Pancreas (tissue), 10 donors: ENCODE measurements around the gene VSIG10L2. TPM values are rescaled to one million over a fixed set of nuclear protein-coding genes. Genes with fewer than 3 reads are reported as not detected.

Source experiments
- ATAC-seq, 4 donors: fragments of 200-7000 bp; cut with Tn5 transposase; one replicate each; pipeline versions ENCODE4 v1.8.0 to v1.9.1; 2020; ENCODE audit warnings: mild to moderate bottlenecking in 4 of 4, moderate library complexity in 4 of 4
- DNase-seq, 6 donors: peaks; one replicate each; pipeline ENCODE4 v3.0.0-alpha.2; 2020
- FAIRE-seq: peaks from 2 replicates; lab custom pipeline; 2012; peaks lifted over from hg19 to GRCh38; lab: Jason Lieb, UNC
- H3K27ac ChIP-seq, 4 donors: fragments of 200-600 bp; sonication (generic); 1 replicate in 3 of 4; 2 replicates in 1 of 4; pipeline versions ENCODE4 v1.5.0 to v1.8.0; 2020
- H3K27me3 ChIP-seq, 4 donors: fragments of 200-600 bp; one replicate each; pipeline ENCODE4 v1.8.0; 2021
- H3K36me3 ChIP-seq, 3 donors: fragments of 200-600 bp; sonication (generic) in 1 of 3; one replicate each; pipeline versions ENCODE4 v1.5.0 to v1.8.0; 2020 to 2021
- H3K4me1 ChIP-seq, 3 donors: fragments of 200-600 bp; one replicate each; pipeline ENCODE4 v1.8.0; 2021
- H3K4me3 ChIP-seq, 4 donors: fragments of 200-600 bp; sonication (generic) in 2 of 4; one replicate each; pipeline versions ENCODE4 v1.5.0 to v1.8.0; 2020 to 2021
- H3K9me3 ChIP-seq, 4 donors: fragments of 200-600 bp; one replicate each; pipeline ENCODE4 v1.8.0; 2021
- CTCF ChIP-seq, 4 donors: fragments of 200-600 bp; sonication (generic) in 3 of 4; IDR thresholded peaks; one replicate each; pipeline versions ENCODE4 v1.5.0 to v1.8.0; 2021; ENCODE audit warnings: antibody characterized with exemption in 4 of 4
- WGBS, 2 donors: extraction: QIAGEN DNeasy Blood & Tissue Kit; methylation state at CpG; one replicate each; pipeline ENCODE4 v1.1.7; 2013; 5-methylcytosine and 5-hydroxymethylcytosine counted together
- intact Hi-C, 3 donors: fragments of 100-400 bp; cut with DNase I; formaldehyde crosslinking; loops; one replicate each; pipeline versions ENCODE4 v1.11.1 to v1.14.2; 2022
- polyA plus RNA-seq, 2 donors: library from polyadenylated mRNA; stranded (reverse); fragments of 200-250 nt; gene quantifications; one replicate each; pipeline ENCODE4 v1.2.3, GENCODE V29; 2013
- total RNA-seq, 6 donors: library from RNA; stranded (reverse); fragmentation: NEBNext Ultra II Directional in 4 of 6; extraction: Animal tissue kit (Norgen Biotek cat#: 25700) in 4 of 6; gene quantifications; one replicate each; pipeline versions ENCODE4 v1.2.1 to v1.2.4, GENCODE V29; 2021 to 2023
- donor health status: healthy with polysubstance abuse.
- donor health status: DM: no; HTN: no; CAD: no; lungs with moderate emphysema.
- donor health status: DM: no; HTN: no; CAD: no.
- donor health status: control.
- donor health status: control.
- donor health status: Bipolar disorder and iron deficiency.
- donor health status: DM: yes; HTN: yes; CAD: no.
- donor health status: DM: no; HTN: no; CAD: no.
- donor health status: DM: no; HTN: no; CAD: no.
- donor health status: DM: yes; HTN: yes; CAD: no.

The VSIG10L2 gene
- total and polyA plus RNA-seq, 8 donors, result 0.14 to 0.52 (median 0.22) TPM; not detected in 4

DNA sequence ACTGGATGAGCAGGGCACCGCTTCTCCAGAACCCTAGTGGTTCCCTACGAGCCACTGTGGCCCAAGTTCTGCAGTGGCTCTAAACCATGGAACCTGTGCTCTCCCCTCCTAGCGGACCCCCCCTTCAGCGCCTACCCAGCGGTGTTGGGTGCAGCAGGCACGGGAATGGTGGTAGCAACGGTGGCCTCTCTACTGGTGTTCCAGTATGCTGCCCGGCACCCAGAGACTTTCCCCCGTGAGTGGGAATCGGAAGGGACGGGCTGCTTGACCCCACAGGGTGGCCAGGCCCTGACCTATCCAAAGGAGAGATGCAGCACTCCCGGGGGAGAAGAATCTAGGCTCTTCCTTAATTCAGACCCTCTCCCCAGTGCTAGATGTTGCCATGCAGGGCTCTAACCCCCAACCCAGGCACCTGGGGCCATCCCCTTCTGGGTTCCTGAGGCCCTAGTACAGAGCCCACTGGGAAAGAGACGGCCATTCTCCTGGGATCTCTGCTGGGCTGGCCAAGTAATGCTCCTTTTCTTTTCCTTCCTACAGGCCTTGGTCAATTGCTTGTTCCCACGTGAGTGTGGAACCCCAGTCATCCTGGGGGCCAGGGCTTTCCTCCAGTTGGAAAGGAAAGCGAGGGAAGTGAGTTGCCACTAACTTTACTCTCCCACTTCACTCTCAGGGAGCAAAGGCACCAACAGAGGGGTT is 9.2 kb downstream of the VSIG10L2 start:
- WGBS, 2 donors, result 79 to 89% methylated on average over 15 of the region's 15 CpGs
- ATAC-seq, result no peak
- H3K4me3 ChIP-seq, result no peak overlapping the region
- H3K4me1 ChIP-seq, result peaks cover 0 to 7% (median 7%) of the 10 kb centered on the region in 3 donors
- FAIRE-seq, result no peak
- DNase-seq, result no peak
- no peak for TF ChIP-seq CTCF (IDR thresholded peaks at IDR 0.05)
- H3K27me3 ChIP-seq, result no peaks in the 10 kb centered on the region
- H3K27ac ChIP-seq, result no peak overlapping the region
- intact Hi-C loops, result no loop called here
- no peaks in the 10 kb centered on the region for H3K9me3 ChIP-seq
- no peaks in the 10 kb centered on the region for H3K36me3 ChIP-seq

DNA sequence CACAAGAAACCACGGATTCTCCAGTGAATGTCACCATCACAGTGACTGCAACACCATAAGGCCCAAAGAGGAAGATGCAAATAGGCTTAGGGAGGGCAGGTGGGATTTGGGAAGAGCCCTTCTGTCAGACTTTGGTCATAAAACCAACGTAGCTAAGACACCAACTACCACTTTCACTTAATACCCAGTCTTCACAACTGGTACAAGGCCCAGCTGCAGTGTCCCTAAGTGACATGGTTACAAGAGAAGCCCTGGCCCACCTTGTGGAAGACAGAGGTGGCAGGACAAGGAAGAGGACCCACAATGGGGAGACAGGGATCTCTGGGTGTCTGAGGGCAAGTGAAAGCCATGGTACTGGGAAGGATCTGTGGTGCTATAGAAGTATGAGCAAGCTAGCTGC is 10.0 kb downstream of the VSIG10L2 start:
- H3K27ac ChIP-seq, result no peak overlapping the region
- peaks cover 0 to 7% (median 7%) of the 10 kb centered on the region in 3 donors for H3K4me1 ChIP-seq
- DNase-seq, result no peak
- no peak for FAIRE-seq
- no peak for TF ChIP-seq CTCF (IDR thresholded peaks at IDR 0.05)
- H3K4me3 ChIP-seq, result no peak overlapping the region
- intact Hi-C loops, result no loop called here
- H3K9me3 ChIP-seq, result no peaks in the 10 kb centered on the region
- WGBS, 2 donors, result 77 to 85% methylated on average over 2 of the region's 2 CpGs
- no peak for ATAC-seq
- H3K36me3 ChIP-seq, result no peaks in the 10 kb centered on the region
- no peaks in the 10 kb centered on the region for H3K27me3 ChIP-seq

DNA sequence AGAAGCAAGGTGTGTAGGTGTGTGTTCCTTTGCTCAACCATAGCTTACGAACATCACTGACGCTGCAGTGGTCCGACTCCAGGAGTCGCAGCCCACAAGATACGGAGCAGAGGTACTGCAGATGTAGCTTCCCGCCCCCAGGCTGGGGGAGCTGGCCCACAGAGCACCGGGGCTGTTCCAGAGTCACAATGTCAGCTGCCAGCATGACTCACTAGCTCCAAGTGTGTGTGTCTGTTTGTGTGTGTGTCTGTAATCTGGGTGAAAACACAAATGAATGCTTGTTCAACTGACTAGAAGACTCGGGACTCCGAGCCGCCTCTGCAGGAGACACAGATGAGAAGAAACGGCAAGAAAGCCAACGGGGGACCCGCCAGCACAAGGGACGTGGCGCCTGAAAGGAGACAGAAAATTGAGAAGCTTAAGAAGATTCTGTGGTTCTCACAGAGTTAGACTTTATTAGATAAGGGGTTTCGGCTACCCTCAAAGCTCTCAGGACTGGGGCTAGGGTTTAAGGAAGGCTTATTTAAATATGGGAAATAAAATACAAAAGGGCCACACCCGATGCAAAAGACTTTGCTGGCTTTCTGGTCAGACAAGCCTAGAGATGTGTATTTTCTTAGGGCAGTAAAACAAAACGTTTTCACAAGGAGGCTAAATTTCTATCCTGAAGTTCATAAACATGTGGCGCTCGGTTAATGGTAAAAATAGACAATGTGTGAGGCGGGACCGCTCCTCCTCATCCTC is 10.7 kb downstream of the VSIG10L2 start:
- 74 to 82% methylated on average over 22 of the region's 22 CpGs for WGBS, 2 donors
- H3K27me3 ChIP-seq, result no peaks in the 10 kb centered on the region
- ATAC-seq (peak in 2 of 4 donors; percentile 9 to 19), FAIRE-seq (no peak), DNase-seq (no peak)
- no peaks in the 10 kb centered on the region for H3K9me3 ChIP-seq
- no peak overlapping the region for H3K27ac ChIP-seq
- no peak overlapping the region for H3K4me3 ChIP-seq
- peaks cover 0 to 7% (median 6%) of the 10 kb centered on the region in 3 donors for H3K4me1 ChIP-seq
- no peaks in the 10 kb centered on the region for H3K36me3 ChIP-seq
- TF ChIP-seq CTCF (IDR thresholded peaks at IDR 0.05), result no peak
- intact Hi-C loops, result no loop called here

GRCh38 chr11:125957618-125958332 is 11.9 kb downstream of the VSIG10L2 start:
- intact Hi-C loops, result no loop called here
- H3K27me3 ChIP-seq, result no peaks in the 10 kb centered on the region
- TF ChIP-seq CTCF (IDR thresholded peaks at IDR 0.05), result no peak

More at GRCh38 chr11:125957618-125958332, 11.9 kb downstream of the VSIG10L2 start:
- Histone ChIP-seq H3K9me3 (no peaks in the 10 kb centered on the region), H3K4me1 (no peaks in the 10 kb centered on the region), H3K27ac (no peak overlapping the region), H3K4me3 (no peak overlapping the region), H3K36me3 (no peaks in the 10 kb centered on the region)
- WGBS, 2 donors, result 78 to 82% methylated on average over 14 of the region's 14 CpGs
- ATAC-seq (no peak), FAIRE-seq (no peak), DNase-seq (no peak)
